Measurements from ENCODE around the gene ZNF484.

GRCh38 chr9:92850898-92851297, 26.9 kb downstream of the ZNF484 start:
- TF ChIP-seq EZH2 (IDR thresholded peaks at IDR 0.05) (no peak), POLR2A (IDR thresholded peaks at IDR 0.05; ENCODE audit: borderline replicate concordance, extremely low read depth, insufficient read depth, insufficient read length) (no peak), POLR2AphosphoS5 (IDR thresholded peaks at IDR 0.05; ENCODE audit: low read depth, low read length) (no peak), CTCF (IDR thresholded peaks at IDR 0.05 in 2 of 3, conservative IDR thresholded peaks at IDR 0.05 in 1 of 3; ENCODE audit: borderline replicate concordance in 1 of 3, insufficient read depth in 1 of 3, low read depth in 2 of 3, low read length in 2 of 3) (no peak), REST (IDR thresholded peaks at IDR 0.05; ENCODE audit: low read depth) (no peak), RAD21 (IDR thresholded peaks at IDR 0.05; ENCODE audit: low read depth) (peak; percentile 16; the same call in 1 of the 2 replicates), YY1 (IDR thresholded peaks at IDR 0.05; ENCODE audit: extremely low read depth, insufficient replicate concordance, low read depth, low read length) (no peak), FOSL1 (IDR thresholded peaks at IDR 0.05; ENCODE audit: low read depth) (no peak)
